ENCODE data around the gene C10orf71.

Gene C10orf71

GRCh38 chr10:49318755-49319154 is 19.8 kb downstream of the C10orf71 start:
- DNase-seq = no peak

DNA sequence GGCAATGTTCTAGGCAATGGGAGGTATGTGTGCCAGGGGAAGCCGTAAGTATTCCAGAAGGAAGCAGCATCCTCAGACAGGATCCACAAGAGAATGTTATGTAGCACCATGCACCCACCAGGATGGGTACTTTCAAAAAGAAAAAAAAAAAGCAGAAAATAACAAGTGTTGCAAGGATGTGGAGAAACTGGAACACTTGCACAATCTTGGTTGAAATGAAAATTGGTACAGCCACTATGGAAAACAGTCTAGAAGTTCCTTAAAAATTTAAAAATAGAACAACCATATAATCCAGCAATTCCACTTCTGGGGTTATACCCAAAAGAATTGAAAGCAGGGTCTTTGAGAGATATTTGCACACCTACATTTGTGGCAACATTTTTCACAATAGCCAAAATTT is 20.2 kb downstream of the C10orf71 start:
- no peak for DNase-seq

- no peak for DNase-seq
These were observed 21.2 kb downstream of the C10orf71 start for GRCh38 chr10:49320191-49320590.

DNA sequence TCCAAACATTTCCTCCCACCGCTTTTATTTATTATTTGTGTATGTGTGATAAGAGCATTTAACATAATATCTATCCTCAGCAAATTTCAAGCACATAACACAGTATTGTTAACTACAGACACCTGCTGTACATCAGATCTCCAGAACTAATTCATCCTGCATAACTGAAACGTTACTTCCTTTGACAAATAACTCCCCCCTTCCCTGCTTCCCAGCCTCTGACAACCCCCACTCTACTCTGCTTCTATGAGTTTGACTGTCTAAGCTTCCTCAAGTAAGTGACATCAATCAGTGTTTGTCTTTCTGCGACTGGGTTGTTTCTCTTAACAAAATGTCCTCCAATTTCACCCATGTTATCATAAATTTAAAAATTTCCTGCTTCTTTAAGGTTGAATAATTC is 22.1 kb downstream of the C10orf71 start:
- DNase-seq = no peak

GRCh38 chr10:49322371-49323170 is 23.6 kb downstream of the C10orf71 start:
- no peak for DNase-seq

- DNase-seq = no peak
These were observed 24.4 kb downstream of the C10orf71 start for GRCh38 chr10:49323171-49323895.

DNA sequence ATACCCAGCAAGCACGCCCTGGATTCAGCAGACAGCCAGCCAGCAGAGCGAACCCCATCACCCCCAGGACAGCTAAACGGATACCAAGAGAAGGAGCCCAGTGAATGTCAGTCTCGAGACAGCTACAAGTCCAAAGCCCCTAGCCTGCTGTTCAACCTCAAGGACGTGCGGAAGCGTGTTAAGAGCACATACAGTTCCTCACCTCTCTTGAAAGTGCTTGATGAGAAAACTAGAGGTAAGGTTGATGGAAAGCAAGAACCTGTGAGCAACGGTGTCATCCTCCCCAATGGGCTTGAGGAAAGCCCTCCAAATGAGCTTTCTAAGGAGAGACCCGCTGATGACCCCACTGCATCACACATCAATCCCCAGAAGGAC is 24.9 kb downstream of the C10orf71 start:
- no peak for DNase-seq

GRCh38 chr10:49324711-49325110 is 25.7 kb downstream of the C10orf71 start:
- no peak for DNase-seq

DNA sequence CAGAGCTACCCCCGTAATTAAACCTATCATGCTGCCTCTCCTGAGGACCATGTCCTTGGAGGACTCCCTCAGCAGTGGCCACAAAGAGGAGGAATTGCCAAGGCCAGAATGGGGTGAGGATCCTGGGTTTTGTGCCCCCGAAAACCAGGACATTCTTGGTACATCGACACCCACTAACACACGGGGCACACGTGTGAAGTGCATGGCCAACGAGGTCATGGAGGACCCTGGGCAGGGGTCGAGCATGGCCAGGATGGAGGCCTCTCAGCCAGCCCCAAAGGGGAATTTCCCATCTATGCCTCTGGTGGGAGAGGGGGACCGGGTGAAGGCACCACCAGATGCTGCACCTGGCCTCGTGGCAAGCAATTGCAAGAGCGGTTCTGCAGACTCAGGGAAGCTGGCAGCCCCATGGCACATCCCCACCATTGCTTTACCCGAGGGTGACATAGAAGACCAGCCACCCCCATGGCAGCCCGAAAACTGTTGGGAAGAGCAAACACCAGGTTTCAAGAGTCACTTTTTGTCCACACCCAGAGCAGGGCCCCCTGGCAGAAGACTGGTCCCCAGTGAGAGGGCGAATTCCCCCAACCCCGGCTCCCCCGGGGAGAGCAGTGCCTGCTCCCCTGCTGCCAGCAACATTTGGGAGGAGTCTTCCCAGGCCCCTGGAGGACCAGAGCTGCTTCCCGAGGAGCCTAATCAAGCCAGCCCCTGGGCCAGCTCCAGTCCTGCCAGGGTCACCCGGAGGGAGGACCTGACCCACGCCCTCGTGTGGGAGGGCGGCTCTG is 26.4 kb downstream of the C10orf71 start:
- no peak for DNase-seq

DNA sequence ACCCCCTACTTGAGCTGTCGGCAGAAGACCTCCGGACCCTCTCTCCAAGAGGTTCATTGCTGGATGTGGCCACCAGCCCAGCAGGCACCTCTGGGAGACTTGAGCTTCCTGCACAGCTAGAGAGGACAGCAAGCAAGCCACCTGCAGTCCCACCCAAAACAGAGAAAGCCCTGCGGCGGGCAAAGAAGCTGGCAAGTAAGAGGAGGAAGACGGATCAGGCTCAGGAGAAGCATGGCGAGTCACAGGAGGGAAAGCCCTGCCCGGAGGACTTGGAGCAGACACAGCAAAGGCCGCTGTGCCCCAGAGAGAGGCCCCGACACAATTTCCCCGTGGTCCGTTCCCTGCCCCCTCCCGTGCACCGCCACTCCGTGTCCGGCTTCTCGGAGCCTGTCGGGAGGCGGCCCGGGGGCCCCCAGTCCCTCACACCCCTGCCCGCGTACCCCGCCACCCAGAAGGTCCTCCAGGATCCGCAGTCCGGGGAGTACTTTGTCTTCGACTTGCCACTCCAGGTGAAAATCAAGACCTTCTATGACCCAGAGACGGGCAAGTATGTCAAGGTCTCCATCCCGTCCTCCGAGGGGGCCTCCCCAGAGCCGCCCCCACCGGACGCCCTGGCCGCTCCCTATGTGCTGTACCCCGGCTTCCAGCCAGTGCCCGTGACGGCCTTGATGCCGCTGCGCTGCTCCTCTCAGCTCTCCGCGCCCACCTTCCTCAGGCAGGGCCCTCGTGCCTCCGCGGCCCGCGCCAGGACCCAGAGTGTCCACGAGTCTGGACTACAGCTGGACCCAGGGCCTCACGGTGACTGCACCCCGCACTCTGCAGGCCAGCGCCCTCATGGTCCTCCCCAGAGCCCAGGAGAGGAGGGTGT is 27.2 kb downstream of the C10orf71 start:
- no peak for DNase-seq

GRCh38 chr10:49327036-49327813 is 28.3 kb downstream of the C10orf71 start:
- no peak for DNase-seq

- no peak for DNase-seq
These were observed 29.6 kb downstream of the C10orf71 start for GRCh38 chr10:49328401-49329145.

DNA sequence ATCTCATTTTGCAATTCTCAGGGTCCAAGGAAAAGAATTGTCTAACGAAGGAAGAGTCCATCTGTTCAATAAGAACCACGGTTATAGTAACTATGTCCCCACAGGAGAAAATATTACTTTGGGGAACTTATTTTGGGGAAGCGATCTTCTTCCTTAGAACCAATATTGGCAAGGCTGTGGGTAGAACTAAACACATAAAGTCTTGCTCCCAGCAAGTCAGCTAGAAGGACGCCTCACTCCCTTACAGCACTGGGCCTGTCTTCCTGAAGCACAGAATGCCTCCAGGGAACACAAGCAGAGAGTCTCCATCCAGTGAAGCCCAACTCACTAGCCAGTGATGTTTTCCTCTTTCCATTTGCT is 30.2 kb downstream of the C10orf71 start:
- DNase-seq = no peak

GRCh38 chr10:49330127-49330665 is 31.2 kb downstream of the C10orf71 start:
- no peak for DNase-seq

DNA sequence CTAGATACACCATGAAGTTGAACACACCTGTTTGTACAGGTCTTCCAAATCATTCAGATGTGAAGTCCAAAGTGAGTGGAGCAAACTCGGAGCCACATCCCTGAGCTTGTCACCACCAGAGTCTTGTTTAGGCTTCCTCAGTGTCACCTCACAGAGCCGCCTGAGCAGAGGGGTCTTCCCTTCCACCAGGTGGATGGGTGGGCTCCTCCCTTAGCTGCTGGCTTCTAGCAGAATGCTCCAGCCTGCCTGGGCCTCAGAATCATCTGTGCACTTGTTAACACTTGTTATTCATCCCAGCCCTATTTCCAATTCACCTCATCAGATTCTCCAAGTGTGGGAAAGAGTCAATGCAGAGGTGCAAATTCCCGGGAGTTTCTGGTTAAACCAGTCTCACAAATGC is 32.5 kb downstream of the C10orf71 start:
- DNase-seq = no peak

- no peak for DNase-seq
These were observed 33.4 kb downstream of the C10orf71 start for GRCh38 chr10:49332333-49332732.

- no peak for DNase-seq
These were observed 33.8 kb downstream of the C10orf71 start for GRCh38 chr10:49332768-49333167.

DNA sequence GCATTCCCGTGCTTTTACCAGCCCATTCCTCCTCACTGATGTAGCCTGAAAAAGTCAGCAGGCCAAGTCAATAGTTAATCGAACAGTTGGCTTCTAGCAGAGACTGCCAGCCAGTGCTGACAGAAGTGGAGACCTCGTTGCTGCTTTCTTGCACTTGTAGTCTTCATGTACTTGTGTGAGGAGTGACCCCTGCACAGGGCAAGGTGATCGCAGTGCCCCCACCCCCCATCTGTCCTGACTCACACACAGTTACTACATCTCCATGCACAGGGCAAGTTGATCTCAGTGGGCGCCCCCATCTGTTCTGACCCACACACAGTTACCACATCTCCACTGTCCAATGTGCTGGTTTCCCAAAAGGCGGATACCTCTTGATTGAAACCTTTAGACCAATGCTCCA is 34.2 kb downstream of the C10orf71 start:
- DNase-seq = no peak

GRCh38 chr10:49334964-49335363 is 36.0 kb downstream of the C10orf71 start:
- no peak for DNase-seq

DNA sequence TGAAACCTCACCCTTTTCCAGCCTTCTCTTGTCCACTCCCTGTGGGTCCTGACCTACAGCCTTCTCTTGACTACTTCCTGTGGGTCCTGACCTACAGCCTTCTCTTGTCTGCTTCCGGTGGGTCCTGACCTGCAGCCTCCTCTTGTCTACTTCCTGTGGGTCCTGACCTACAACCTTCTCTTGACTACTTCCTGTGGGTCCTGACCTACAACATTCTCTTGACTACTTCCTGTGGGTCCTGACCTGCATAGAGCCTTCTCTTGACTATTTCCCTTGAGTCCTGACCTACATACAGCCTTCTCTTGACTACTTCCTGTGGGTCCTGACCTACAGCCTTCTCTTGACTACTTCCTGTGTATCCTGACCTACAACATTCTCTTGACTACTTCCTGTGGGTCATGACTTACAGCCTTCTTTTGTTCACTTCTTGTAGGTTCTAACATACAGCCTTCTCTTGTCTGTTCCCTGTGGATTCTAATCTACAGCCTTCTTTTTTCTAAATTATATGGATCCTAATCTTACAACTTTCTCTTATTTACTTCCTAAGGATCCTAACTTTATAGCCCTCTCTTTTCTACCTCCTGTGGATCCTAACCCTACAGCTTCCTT is 36.5 kb downstream of the C10orf71 start:
- DNase-seq = no peak

Data from activated CD4-positive, CD25-positive, alpha-beta regulatory T cell treated with anti-CD3 and anti-CD28 coated beads, Interleukin-2, amount 50 U/mL, for 72 hours (primary cell).